ENCODE results near the gene FAM229A. TPM values are rescaled to one million over a fixed set of nuclear protein-coding genes. Genes with fewer than 3 reads are reported as not detected.

Gene FAM229A
- polyA plus RNA-seq, 3 donors = 19.9 TPM; not detected in 2

- no peaks in the 10 kb centered on the region for H3K9me3 ChIP-seq (replicated peaks in 1 of 2; ENCODE audit: control insufficient read depth in 1 of 2, insufficient read depth in 1 of 2, low read length in 2 of 2)
- no peak overlapping the region for H2AFZ ChIP-seq (ENCODE audit: insufficient read depth, low read depth, low read length, poor library complexity, severe bottlenecking)
- Mint-ChIP-seq H3K9me3 (peaks cover 0 to 4% (median 2%) of the 10 kb centered on the region in 7 donors), H3K27me3 (ENCODE audit: low read depth in 3 of 3) (peaks cover 40 to 51% (median 45%) of the 10 kb centered on the region in 3 donors), H3K27ac (peak overlapping the region in 3 of 7 donors; percentile 20 to 30 (median 30)), H3K4me1 (peaks cover 60% of the 10 kb centered on the region), H3K36me3 (peaks cover 10 to 26% of the 10 kb centered on the region in 2 donors), H3K4me3 (no peak overlapping the region)
- H4K20me1 ChIP-seq (ENCODE audit: insufficient read depth, low read length) = no peaks in the 10 kb centered on the region
- H3K4me3 ChIP-seq (replicated peaks in 1 of 3; ENCODE audit: low read depth in 2 of 3, low read length in 3 of 3) = no peak overlapping the region
- peaks cover 6 to 20% of the 10 kb centered on the region in 2 donors for H3K27me3 ChIP-seq (ENCODE audit: control insufficient read depth in 2 of 2, insufficient read depth in 2 of 2, low read length in 2 of 2)
- no peak overlapping the region for H3K4me2 ChIP-seq (replicated peaks; ENCODE audit: extremely low read depth, low read length, poor library complexity, severe bottlenecking)
- no peaks in the 10 kb centered on the region for H3K79me2 ChIP-seq (ENCODE audit: insufficient read depth, low read length)
- H3K9ac ChIP-seq (ENCODE audit: insufficient read depth, low read length, poor library complexity, severe bottlenecking) = no peak overlapping the region
- no peak for TF ChIP-seq CTCF (IDR thresholded peaks at IDR 0.05)
- intact Hi-C loops (cut with micrococcal nuclease) = no loop called here
- no peaks in the 10 kb centered on the region for H3K36me3 ChIP-seq (replicated peaks in 1 of 2; ENCODE audit: control insufficient read depth in 1 of 2, insufficient read depth in 2 of 2, low read length in 2 of 2)
- H3K4me1 ChIP-seq (ENCODE audit: control insufficient read depth in 1 of 2, insufficient read depth in 2 of 2, low read length in 2 of 2) = peaks cover 35 to 49% of the 10 kb centered on the region in 2 donors
- DNase-seq = peak in 1 of 3 donors; percentile 50
- H3K27ac ChIP-seq (ENCODE audit: low read depth in 1 of 2, low read length in 2 of 2) = no peak overlapping the region
- WGBS (ENCODE audit: insufficient coverage) = 75% methylated on average over 3 of the region's 5 CpGs
These were observed 20.3 kb downstream of the FAM229A start for GRCh38 chr1:32341971-32342370.

GRCh38 chr1:32341186-32341757 lies 21.0 kb downstream of the FAM229A start:
- no peak for DNase-seq
- no peak for TF ChIP-seq CTCF (IDR thresholded peaks at IDR 0.05)
- no peaks in the 10 kb centered on the region for H3K36me3 ChIP-seq (replicated peaks in 1 of 2; ENCODE audit: control insufficient read depth in 1 of 2, insufficient read depth in 2 of 2, low read length in 2 of 2)
- WGBS (ENCODE audit: insufficient coverage) = 100% methylated on average over 6 of the region's 11 CpGs
- H3K9me3 ChIP-seq (replicated peaks in 1 of 2; ENCODE audit: control insufficient read depth in 1 of 2, insufficient read depth in 1 of 2, low read length in 2 of 2) = no peaks in the 10 kb centered on the region
- Mint-ChIP-seq H3K9me3 (peaks cover 0 to 6% (median 2%) of the 10 kb centered on the region in 7 donors), H3K4me3 (no peak overlapping the region), H3K27ac (peak overlapping the region in 2 of 7 donors; percentile 30 to 75), H3K36me3 (peaks cover 10 to 26% of the 10 kb centered on the region in 2 donors), H3K27me3 (ENCODE audit: low read depth in 3 of 3) (peaks cover 33 to 47% (median 42%) of the 10 kb centered on the region in 3 donors), H3K4me1 (peaks cover 65% of the 10 kb centered on the region)
- peaks cover 42 to 56% of the 10 kb centered on the region in 2 donors for H3K4me1 ChIP-seq (ENCODE audit: control insufficient read depth in 1 of 2, insufficient read depth in 2 of 2, low read length in 2 of 2)
- H3K4me3 ChIP-seq (replicated peaks in 1 of 3; ENCODE audit: low read depth in 2 of 3, low read length in 3 of 3) = no peak overlapping the region
- no peak overlapping the region for H3K9ac ChIP-seq (ENCODE audit: insufficient read depth, low read length, poor library complexity, severe bottlenecking)
- intact Hi-C loops (cut with micrococcal nuclease) = no loop called here
- no peak overlapping the region for H2AFZ ChIP-seq (ENCODE audit: insufficient read depth, low read depth, low read length, poor library complexity, severe bottlenecking)
- no peak overlapping the region for H3K27ac ChIP-seq (ENCODE audit: low read depth in 1 of 2, low read length in 2 of 2)
- H3K4me2 ChIP-seq (replicated peaks; ENCODE audit: extremely low read depth, low read length, poor library complexity, severe bottlenecking) = no peak overlapping the region
- no peaks in the 10 kb centered on the region for H4K20me1 ChIP-seq (ENCODE audit: insufficient read depth, low read length)
- peaks cover 2 to 13% of the 10 kb centered on the region in 2 donors for H3K27me3 ChIP-seq (ENCODE audit: control insufficient read depth in 2 of 2, insufficient read depth in 2 of 2, low read length in 2 of 2)
- no peaks in the 10 kb centered on the region for H3K79me2 ChIP-seq (ENCODE audit: insufficient read depth, low read length)

All from CD14-positive monocyte (primary cell).